GM06990 (cell line): Measurements from ENCODE around the gene LMX1B.

Experiments used
- DNase-seq: peaks from one replicate; pipeline ENCODE4 v3.0.0-alpha.2; 2011; ENCODE audit not compliant: insufficient read length; ENCODE audit errors: extremely low read depth
- H3K27me3 ChIP-seq: replicated peaks from 2 replicates; pipeline ENCODE4 v1.6.0; 2011; ENCODE audit warnings: low read length; ENCODE audit not compliant: control insufficient read depth, insufficient read depth
- H3K36me3 ChIP-seq: 2 replicates; pipeline ENCODE4 v1.5.1; 2011; ENCODE audit warnings: low read length; ENCODE audit not compliant: control insufficient read depth, insufficient read depth
- H3K4me3 ChIP-seq: replicated peaks from 2 replicates; pipeline ENCODE4 v1.5.1; 2011; ENCODE audit warnings: low read depth, mild to moderate bottlenecking, control low read depth, low read length
- TF ChIP-seq, protein P1 (sequence below): IDR thresholded peaks from 2 replicates; pipeline ENCODE4 v1.5.1; 2011; ENCODE audit warnings: low read length, control low read depth, mild to moderate bottlenecking, inconsistent platforms; ENCODE audit not compliant: insufficient read depth, poor library complexity, severe bottlenecking

LMX1B gene

GRCh38 chr9:126633881-126634558 is 20.3 kb downstream of the LMX1B start:
- H3K4me3 ChIP-seq: no peak overlapping the region
- peaks cover 3% of the 10 kb centered on the region for H3K27me3 ChIP-seq
- H3K36me3 ChIP-seq: no peaks in the 10 kb centered on the region
- TF ChIP-seq, protein P1, sequence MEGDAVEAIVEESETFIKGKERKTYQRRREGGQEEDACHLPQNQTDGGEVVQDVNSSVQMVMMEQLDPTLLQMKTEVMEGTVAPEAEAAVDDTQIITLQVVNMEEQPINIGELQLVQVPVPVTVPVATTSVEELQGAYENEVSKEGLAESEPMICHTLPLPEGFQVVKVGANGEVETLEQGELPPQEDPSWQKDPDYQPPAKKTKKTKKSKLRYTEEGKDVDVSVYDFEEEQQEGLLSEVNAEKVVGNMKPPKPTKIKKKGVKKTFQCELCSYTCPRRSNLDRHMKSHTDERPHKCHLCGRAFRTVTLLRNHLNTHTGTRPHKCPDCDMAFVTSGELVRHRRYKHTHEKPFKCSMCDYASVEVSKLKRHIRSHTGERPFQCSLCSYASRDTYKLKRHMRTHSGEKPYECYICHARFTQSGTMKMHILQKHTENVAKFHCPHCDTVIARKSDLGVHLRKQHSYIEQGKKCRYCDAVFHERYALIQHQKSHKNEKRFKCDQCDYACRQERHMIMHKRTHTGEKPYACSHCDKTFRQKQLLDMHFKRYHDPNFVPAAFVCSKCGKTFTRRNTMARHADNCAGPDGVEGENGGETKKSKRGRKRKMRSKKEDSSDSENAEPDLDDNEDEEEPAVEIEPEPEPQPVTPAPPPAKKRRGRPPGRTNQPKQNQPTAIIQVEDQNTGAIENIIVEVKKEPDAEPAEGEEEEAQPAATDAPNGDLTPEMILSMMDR: no peak
- DNase-seq: no peak

DNA sequence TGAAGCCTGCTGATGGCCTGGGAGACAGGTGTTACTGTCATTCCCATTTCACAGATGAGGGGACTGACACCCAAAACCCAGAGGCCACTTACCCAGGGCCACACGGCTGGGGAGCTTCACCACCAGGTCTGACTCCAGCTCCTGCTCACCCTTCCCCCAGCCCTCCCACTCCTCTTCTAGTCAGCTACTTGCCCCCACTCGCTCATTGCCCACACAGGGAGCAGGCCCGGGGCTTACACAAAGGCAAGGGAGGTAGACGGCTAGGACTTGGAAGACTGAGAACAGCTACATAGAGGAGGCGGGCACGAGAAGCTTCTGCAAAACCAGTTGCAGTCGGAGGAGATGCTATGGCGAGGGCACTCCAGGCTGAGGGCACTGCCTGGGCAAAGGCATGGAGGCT is 21.3 kb downstream of the LMX1B start:
- Histone ChIP-seq H3K4me3 (no peak overlapping the region), H3K36me3 (no peaks in the 10 kb centered on the region), H3K27me3 (peaks cover 3% of the 10 kb centered on the region)
- TF ChIP-seq, protein P1: no peak
- DNase-seq: no peak

DNA sequence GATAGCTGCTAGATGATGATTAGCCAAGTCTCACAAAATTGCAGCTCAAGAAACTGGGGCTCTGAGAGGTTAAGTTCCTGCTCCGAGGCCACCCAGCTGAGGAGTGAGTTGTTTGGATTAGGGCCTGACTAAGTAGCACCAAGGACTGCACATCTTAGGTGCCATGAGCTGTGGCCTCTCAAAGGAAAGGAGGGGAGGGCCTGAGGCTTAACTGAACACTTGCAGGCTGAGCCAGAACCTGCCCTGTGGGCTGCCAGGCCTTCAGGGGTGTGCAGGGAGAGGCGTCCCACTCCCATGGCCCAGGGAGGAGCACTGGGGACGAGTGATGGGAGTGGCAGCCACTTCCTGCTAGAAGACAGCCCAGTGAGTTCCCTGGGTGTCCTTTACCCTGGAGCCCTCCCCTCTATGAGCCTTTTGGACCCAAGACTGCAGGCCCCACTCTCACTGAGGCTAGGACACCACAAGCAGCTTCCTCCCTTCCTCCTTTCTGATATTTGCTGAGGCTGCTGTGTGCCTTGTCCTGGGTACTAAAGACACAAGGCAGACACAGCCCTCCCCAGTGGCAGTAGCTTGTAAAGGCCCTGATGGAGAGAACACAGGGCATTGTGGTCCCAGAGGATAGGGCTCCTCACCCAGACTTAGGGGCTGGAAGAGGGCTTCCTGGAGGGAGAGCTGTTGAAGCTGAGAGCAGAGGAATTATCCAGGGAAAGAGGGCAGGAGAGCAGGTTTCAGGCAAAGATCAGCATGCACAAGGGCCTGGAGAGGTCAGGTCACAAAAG is 22.1 kb downstream of the LMX1B start:
- Histone ChIP-seq H3K4me3 (no peak overlapping the region), H3K36me3 (no peaks in the 10 kb centered on the region), H3K27me3 (peaks cover 3% of the 10 kb centered on the region)
- TF ChIP-seq, protein P1: no peak
- no peak for DNase-seq

DNA sequence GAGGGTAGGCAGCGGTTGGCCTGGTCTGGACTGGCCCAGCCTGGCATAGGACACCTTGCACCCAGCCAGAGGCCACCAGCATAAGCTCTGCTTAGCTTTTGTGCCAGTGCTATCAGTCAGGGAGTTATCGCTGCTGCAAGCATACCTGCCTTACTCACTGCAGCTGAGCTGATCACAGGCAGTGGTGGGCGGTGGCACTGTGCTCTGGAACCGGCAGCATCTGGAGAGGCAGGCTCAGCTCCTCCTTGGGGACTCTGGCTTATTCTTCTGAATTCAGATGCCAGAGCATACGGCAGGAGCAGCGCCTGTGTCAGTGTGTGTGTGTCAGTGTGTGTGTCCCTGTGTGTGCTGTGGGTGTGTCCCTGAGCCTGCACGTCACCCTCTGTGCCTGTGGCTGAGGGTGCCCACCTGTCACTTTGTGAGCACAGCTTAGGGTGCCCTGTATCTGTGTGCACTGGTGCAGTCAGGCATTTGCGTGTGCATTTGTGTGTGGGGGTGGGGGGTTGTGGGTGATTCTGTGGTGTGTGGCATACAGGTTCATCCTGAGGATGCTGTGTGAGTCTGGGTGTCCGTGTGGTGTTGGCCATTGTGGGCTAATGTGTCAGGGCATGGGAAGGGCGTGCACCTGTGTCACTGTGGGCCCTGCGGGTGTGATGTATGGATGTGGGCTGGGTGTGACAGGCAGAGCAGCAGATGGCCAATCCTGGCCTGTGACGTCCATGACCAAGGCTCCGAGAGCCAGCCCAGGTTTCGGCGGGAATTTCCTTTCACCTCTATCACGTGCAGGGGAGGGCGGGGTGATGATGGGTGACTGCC is 23.5 kb downstream of the LMX1B start:
- no peak for DNase-seq
- TF ChIP-seq, protein P1: no peak
- Histone ChIP-seq H3K27me3 (peaks cover 3% of the 10 kb centered on the region), H3K36me3 (no peaks in the 10 kb centered on the region), H3K4me3 (no peak overlapping the region)

GRCh38 chr9:126638571-126639132 is 24.9 kb downstream of the LMX1B start:
- DNase-seq: no peak
- Histone ChIP-seq H3K4me3 (no peak overlapping the region), H3K36me3 (no peaks in the 10 kb centered on the region), H3K27me3 (peaks cover 3% of the 10 kb centered on the region)
- TF ChIP-seq, protein P1: no peak
